Nephron progenitor cell (in vitro differentiated cells): ENCODE results near the gene SBNO2.

Source experiments
- DNase-seq: peaks from one replicate; pipeline ENCODE4 v3.0.0; 2021
- H3K27ac Mint-ChIP-seq: 2 replicates; pipeline ENCODE4 v1.8.0; 2021; ENCODE audit warnings: mild to moderate bottlenecking, moderate library complexity, mixed read lengths
- H3K27me3 Mint-ChIP-seq: 2 replicates; pipeline ENCODE4 v1.8.0; 2021; ENCODE audit warnings: mild to moderate bottlenecking, low read depth, mixed read lengths; ENCODE audit not compliant: poor library complexity
- H3K36me3 Mint-ChIP-seq: 2 replicates; pipeline ENCODE4 v1.8.0; 2021; ENCODE audit warnings: low read depth, mixed read lengths
- H3K4me1 Mint-ChIP-seq: 2 replicates; pipeline ENCODE4 v1.8.0; 2021; ENCODE audit warnings: mixed read lengths
- H3K4me3 Mint-ChIP-seq: 2 replicates; pipeline ENCODE4 v1.8.0; 2021; ENCODE audit warnings: mild to moderate bottlenecking, moderate library complexity, mixed read lengths
- H3K9me3 Mint-ChIP-seq: 2 replicates; pipeline ENCODE4 v1.8.0; 2021; ENCODE audit warnings: mild to moderate bottlenecking, moderate library complexity, mixed read lengths
- CTCF ChIP-seq: fragments of 200-600 bp; sonication (generic); IDR thresholded peaks from 2 replicates; pipeline ENCODE4 v1.5.0; 2021; ENCODE audit warnings: antibody characterized with exemption

Gene SBNO2

GRCh38 chr19:1216756-1217155 lies 42.7 kb upstream of the SBNO2 start:
- H3K36me3 Mint-ChIP-seq = peaks cover 8% of the 10 kb centered on the region
- DNase-seq = no peak
- no peaks in the 10 kb centered on the region for H3K9me3 Mint-ChIP-seq
- no peaks in the 10 kb centered on the region for H3K27me3 Mint-ChIP-seq
- no peak for TF ChIP-seq CTCF
- peak overlapping the region; percentile 92 for H3K27ac Mint-ChIP-seq
- H3K4me1 Mint-ChIP-seq = peaks cover 47% of the 10 kb centered on the region
- no peak overlapping the region for H3K4me3 Mint-ChIP-seq

- no peak overlapping the region for H3K27ac Mint-ChIP-seq
- peaks cover 60% of the 10 kb centered on the region for H3K4me1 Mint-ChIP-seq
- peaks cover 15% of the 10 kb centered on the region for H3K36me3 Mint-ChIP-seq
- no peak for TF ChIP-seq CTCF
- H3K4me3 Mint-ChIP-seq = no peak overlapping the region
- H3K9me3 Mint-ChIP-seq = no peaks in the 10 kb centered on the region
- DNase-seq = no peak
- H3K27me3 Mint-ChIP-seq = no peaks in the 10 kb centered on the region
These were observed 41.0 kb upstream of the SBNO2 start for GRCh38 chr19:1214862-1215731.

- Mint-ChIP-seq H3K4me1 (peaks cover 67% of the 10 kb centered on the region), H3K27ac (peak overlapping the region; percentile 93), H3K36me3 (peaks cover 22% of the 10 kb centered on the region), H3K27me3 (no peaks in the 10 kb centered on the region), H3K4me3 (peak overlapping the region; percentile 63), H3K9me3 (no peaks in the 10 kb centered on the region)
- TF ChIP-seq CTCF = no peak
- no peak for DNase-seq
These were observed 40.3 kb upstream of the SBNO2 start for GRCh38 chr19:1214299-1214861.

- DNase-seq = peak; percentile 48
These were observed 39.6 kb upstream of the SBNO2 start for GRCh38 chr19:1213391-1214286.

More at GRCh38 chr19:1213391-1214286, 39.6 kb upstream of the SBNO2 start:
- no peaks in the 10 kb centered on the region for H3K9me3 Mint-ChIP-seq
- peaks cover 68% of the 10 kb centered on the region for H3K4me1 Mint-ChIP-seq
- H3K4me3 Mint-ChIP-seq = peak overlapping the region; percentile 63
- TF ChIP-seq CTCF = no peak
- peaks cover 22% of the 10 kb centered on the region for H3K36me3 Mint-ChIP-seq
- H3K27ac Mint-ChIP-seq = peak overlapping the region; percentile 93
- H3K27me3 Mint-ChIP-seq = peaks cover 4% of the 10 kb centered on the region
